K562 (cell line): ENCODE results near the gene AKAP6.

Experiments
- CC2D1A ChIP-seq: fragments of 450-650 bp; IDR thresholded peaks from 2 replicates; pipeline ENCODE4 v1.6.1; 2017; ENCODE audit warnings: mild to moderate bottlenecking
- CTCF ChIP-seq, 3 experiments: IDR thresholded peaks in 2 of 3; conservative IDR thresholded peaks in 1 of 3; 2 replicates each; pipeline ENCODE4 v1.5.1; 2011 to 2012; ENCODE audit warnings: low read length in 3 of 3, mild to moderate bottlenecking in 3 of 3, control low read depth in 2 of 3, improper control_type of control experiment in 1 of 3, inconsistent platforms in 1 of 3, low read depth in 1 of 3, mixed read lengths in 1 of 3, moderate library complexity in 1 of 3; ENCODE audit not compliant: insufficient read depth in 2 of 3
- GTF2E2 ChIP-seq: fragments of 200-800 bp; sonication (Bioruptor generic); IDR thresholded peaks from 2 replicates; pipeline ENCODE4 v1.6.1; 2016; ENCODE audit warnings: missing genetic modification characterization, missing compliant biosample characterization
- HINFP ChIP-seq: fragments of 450-650 bp; conservative IDR thresholded peaks from 2 replicates; pipeline ENCODE4 v1.6.1; 2016; ENCODE audit warnings: missing genetic modification characterization, low read depth, mild to moderate bottlenecking, control low read depth, missing compliant biosample characterization
- NFIX ChIP-seq: fragments of 250-450 bp; sonication (Bioruptor Pico); IDR thresholded peaks from 2 replicates; pipeline ENCODE4 v1.4.0; 2020; ENCODE audit warnings: low read depth, mild to moderate bottlenecking, moderate library complexity
- RAD51 ChIP-seq: fragments of 450-650 bp; IDR thresholded peaks from 2 replicates; pipeline ENCODE4 v1.7.1; 2016; ENCODE audit warnings: low read depth, mild to moderate bottlenecking, borderline replicate concordance
- RBBP5 ChIP-seq: fragments of 200-600 bp; sonication (generic); IDR thresholded peaks from 2 replicates; pipeline ENCODE4 v1.6.1; 2012; ENCODE audit warnings: borderline replicate concordance, mild to moderate bottlenecking, low read length, control low read depth, inconsistent platforms; ENCODE audit not compliant: insufficient read depth, poor library complexity, severe bottlenecking
- RBFOX2 ChIP-seq: fragments of 200-400 bp; formaldehyde crosslinking; IDR thresholded peaks from 2 replicates; pipeline ENCODE4 v1.6.1; 2017; ENCODE audit warnings: low read depth, mild to moderate bottlenecking, low read length, moderate library complexity
- RFX5 ChIP-seq: IDR thresholded peaks from 2 replicates; pipeline ENCODE4 v1.6.1; 2011; ENCODE audit warnings: low read depth, mild to moderate bottlenecking, improper control_type of control experiment, low read length
- SREBF2 ChIP-seq: sonication (generic); formaldehyde crosslinking; IDR thresholded peaks from 2 replicates; pipeline ENCODE4 v1.4.0; 2020; ENCODE audit warnings: mild to moderate bottlenecking, missing genetic modification reagents
- USF2 ChIP-seq: sonication (generic); formaldehyde crosslinking; IDR thresholded peaks from 2 replicates; pipeline ENCODE4 v1.5.0; 2020; ENCODE audit warnings: missing genetic modification reagents
- ZNF239 ChIP-seq: fragments of 250-450 bp; sonication (Bioruptor Pico); IDR thresholded peaks from 2 replicates; pipeline ENCODE4 v1.4.0; 2020; ENCODE audit warnings: mild to moderate bottlenecking
- TF ChIP-seq, protein P1 (sequence below): sonication (generic); formaldehyde crosslinking; IDR thresholded peaks from 2 replicates; pipeline ENCODE4 v1.8.0; 2023; ENCODE audit warnings: mild to moderate bottlenecking, missing genetic modification reagents
- TF ChIP-seq, protein P2 (sequence below): fragments of 450-650 bp; IDR thresholded peaks from 2 replicates; pipeline ENCODE4 v1.6.1; 2016; ENCODE audit warnings: borderline replicate concordance

GRCh38 chr14:32403021-32403420 lies 73.9 kb downstream of the AKAP6 start:
- no peak for TF ChIP-seq RBBP5
- TF ChIP-seq CTCF (IDR thresholded peaks at IDR 0.05 in 2 of 3, conservative IDR thresholded peaks at IDR 0.05 in 1 of 3; ENCODE audit: insufficient read depth in 2 of 3, low read depth in 1 of 3, low read length in 3 of 3): no peak
- TF ChIP-seq HINFP: no peak
- TF ChIP-seq SREBF2 (CRISPR knock-in tag): no peak
- no peak for TF ChIP-seq RAD51
- no peak for TF ChIP-seq ZNF239 (CRISPR knock-in tag)
- no peak for TF ChIP-seq CC2D1A
- TF ChIP-seq GTF2E2 (tag): no peak
- TF ChIP-seq USF2: no peak
- TF ChIP-seq RBFOX2: no peak
- TF ChIP-seq, protein P1, sequence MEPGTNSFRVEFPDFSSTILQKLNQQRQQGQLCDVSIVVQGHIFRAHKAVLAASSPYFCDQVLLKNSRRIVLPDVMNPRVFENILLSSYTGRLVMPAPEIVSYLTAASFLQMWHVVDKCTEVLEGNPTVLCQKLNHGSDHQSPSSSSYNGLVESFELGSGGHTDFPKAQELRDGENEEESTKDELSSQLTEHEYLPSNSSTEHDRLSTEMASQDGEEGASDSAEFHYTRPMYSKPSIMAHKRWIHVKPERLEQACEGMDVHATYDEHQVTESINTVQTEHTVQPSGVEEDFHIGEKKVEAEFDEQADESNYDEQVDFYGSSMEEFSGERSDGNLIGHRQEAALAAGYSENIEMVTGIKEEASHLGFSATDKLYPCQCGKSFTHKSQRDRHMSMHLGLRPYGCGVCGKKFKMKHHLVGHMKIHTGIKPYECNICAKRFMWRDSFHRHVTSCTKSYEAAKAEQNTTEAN (CRISPR knock-in tag): no peak
- TF ChIP-seq RFX5: no peak
- TF ChIP-seq, protein P2, sequence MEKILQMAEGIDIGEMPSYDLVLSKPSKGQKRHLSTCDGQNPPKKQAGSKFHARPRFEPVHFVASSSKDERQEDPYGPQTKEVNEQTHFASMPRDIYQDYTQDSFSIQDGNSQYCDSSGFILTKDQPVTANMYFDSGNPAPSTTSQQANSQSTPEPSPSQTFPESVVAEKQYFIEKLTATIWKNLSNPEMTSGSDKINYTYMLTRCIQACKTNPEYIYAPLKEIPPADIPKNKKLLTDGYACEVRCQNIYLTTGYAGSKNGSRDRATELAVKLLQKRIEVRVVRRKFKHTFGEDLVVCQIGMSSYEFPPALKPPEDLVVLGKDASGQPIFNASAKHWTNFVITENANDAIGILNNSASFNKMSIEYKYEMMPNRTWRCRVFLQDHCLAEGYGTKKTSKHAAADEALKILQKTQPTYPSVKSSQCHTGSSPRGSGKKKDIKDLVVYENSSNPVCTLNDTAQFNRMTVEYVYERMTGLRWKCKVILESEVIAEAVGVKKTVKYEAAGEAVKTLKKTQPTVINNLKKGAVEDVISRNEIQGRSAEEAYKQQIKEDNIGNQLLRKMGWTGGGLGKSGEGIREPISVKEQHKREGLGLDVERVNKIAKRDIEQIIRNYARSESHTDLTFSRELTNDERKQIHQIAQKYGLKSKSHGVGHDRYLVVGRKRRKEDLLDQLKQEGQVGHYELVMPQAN: no peak
- no peak for TF ChIP-seq NFIX (CRISPR knock-in tag)
